Activated B cell treated with CpG ODN at 0.5 μM for 24 hours (primary cell): ENCODE measurements around the gene ZC3H8. TPM values are rescaled to one million over a fixed set of nuclear protein-coding genes. Genes with fewer than 3 reads are reported as not detected.

Experiments used
- ATAC-seq: fragments of 200-7000 bp; cut with Tn5 transposase; one replicate; pipeline ENCODE4 v1.10.0; 2021; ENCODE audit warnings: low read depth, mild to moderate bottlenecking, moderate library complexity
- CTCF ChIA-PET: fragments of 350-600 bp; sonication (Branson Sonifier 250); formaldehyde crosslinking; loops from one replicate; lab custom pipeline; 2021; ENCODE audit warnings: antibody characterized with exemption; lab: Charles Lee
- POLR2A ChIA-PET: fragments of 350-600 bp; sonication (Branson Sonifier 250); formaldehyde crosslinking; loops from one replicate; lab custom pipeline; 2021; ENCODE audit warnings: antibody characterized with exemption; lab: Charles Lee
- DNase-seq: peaks from one replicate; pipeline ENCODE4 v3.0.0; 2022
- H3K27ac Mint-ChIP-seq: one replicate; pipeline ENCODE4 v1.8.0; 2020; ENCODE audit warnings: mixed read lengths
- H3K27me3 Mint-ChIP-seq: one replicate; pipeline ENCODE4 v1.8.0; 2021; ENCODE audit warnings: mixed read lengths
- H3K36me3 Mint-ChIP-seq: one replicate; pipeline ENCODE4 v1.8.0; 2021; ENCODE audit warnings: low read depth, mixed read lengths
- H3K4me1 Mint-ChIP-seq: one replicate; pipeline ENCODE4 v1.8.0; 2021; ENCODE audit warnings: mixed read lengths
- H3K4me3 Mint-ChIP-seq: one replicate; pipeline ENCODE4 v1.8.0; 2020; ENCODE audit warnings: mild to moderate bottlenecking, mixed read lengths
- H3K9me3 Mint-ChIP-seq: one replicate; pipeline ENCODE4 v1.8.0; 2020; ENCODE audit warnings: mixed read lengths
- intact Hi-C: fragments of 100-400 bp; cut with micrococcal nuclease; formaldehyde crosslinking; loops from one replicate; pipeline ENCODE4 v1.15.1; 2024
- total RNA-seq: library from RNA; stranded (reverse); gene quantifications from 2 replicates; pipeline ENCODE4 v1.2.3, GENCODE V29; 2022
- TF ChIP-seq, protein P1 (sequence below): fragments of 200-600 bp; IDR thresholded peaks from one replicate; pipeline ENCODE4 v1.8.0; 2022; ENCODE audit warnings: antibody characterized with exemption, mild to moderate bottlenecking

The ZC3H8 gene
- total RNA-seq, 1 donor from 2014 or later, result 25.7 TPM

DNA sequence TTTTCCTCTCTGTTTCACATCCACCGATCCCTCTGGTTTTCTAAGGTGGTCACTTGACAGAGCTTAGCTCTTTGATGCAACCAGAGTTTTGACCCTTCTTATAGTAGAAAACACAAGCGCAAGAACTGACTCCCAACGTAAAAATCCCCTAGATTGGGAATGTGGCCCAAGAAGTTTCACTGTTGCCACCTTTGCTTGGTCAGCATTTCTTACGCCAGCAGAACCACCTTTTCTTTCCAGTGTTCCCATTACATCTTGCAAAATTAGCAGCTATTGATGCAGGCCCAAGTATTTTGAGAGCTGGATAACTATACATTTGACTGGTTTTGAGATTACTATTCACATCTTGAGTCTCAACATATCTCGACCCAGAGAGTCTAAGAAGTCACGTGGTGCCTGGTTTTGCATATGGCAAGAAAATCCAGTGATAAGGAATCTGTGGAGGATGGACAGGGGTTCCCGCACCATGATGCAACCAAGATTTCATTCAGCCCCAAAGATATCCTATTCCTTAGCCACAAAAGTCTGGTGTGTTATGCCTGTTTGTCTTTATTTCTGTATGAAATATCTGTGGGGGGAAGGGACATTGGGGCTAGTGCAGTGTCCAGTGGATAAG is 78.8 kb downstream of the ZC3H8 start:
- ChIA-PET CTCF (interaction anchor here (0.9 kb wide), 1 partner anchor 13 kb away, joined by 3 read pairs; no protein-coding TSS in a partner anchor), POLR2A (no interaction called here)
- no peak overlapping the region for H3K4me3 Mint-ChIP-seq
- H3K9me3 Mint-ChIP-seq, result no peaks in the 10 kb centered on the region
- TF ChIP-seq, protein P1, sequence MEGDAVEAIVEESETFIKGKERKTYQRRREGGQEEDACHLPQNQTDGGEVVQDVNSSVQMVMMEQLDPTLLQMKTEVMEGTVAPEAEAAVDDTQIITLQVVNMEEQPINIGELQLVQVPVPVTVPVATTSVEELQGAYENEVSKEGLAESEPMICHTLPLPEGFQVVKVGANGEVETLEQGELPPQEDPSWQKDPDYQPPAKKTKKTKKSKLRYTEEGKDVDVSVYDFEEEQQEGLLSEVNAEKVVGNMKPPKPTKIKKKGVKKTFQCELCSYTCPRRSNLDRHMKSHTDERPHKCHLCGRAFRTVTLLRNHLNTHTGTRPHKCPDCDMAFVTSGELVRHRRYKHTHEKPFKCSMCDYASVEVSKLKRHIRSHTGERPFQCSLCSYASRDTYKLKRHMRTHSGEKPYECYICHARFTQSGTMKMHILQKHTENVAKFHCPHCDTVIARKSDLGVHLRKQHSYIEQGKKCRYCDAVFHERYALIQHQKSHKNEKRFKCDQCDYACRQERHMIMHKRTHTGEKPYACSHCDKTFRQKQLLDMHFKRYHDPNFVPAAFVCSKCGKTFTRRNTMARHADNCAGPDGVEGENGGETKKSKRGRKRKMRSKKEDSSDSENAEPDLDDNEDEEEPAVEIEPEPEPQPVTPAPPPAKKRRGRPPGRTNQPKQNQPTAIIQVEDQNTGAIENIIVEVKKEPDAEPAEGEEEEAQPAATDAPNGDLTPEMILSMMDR, result no peak
- ATAC-seq, result no peak
- H3K4me1 Mint-ChIP-seq, result no peaks in the 10 kb centered on the region
- no peaks in the 10 kb centered on the region for H3K36me3 Mint-ChIP-seq
- DNase-seq, result no peak
- intact Hi-C loops, result no loop called here
- H3K27ac Mint-ChIP-seq, result no peak overlapping the region
- peaks cover 33% of the 10 kb centered on the region for H3K27me3 Mint-ChIP-seq

GRCh38 chr2:112175333-112175732 is 79.5 kb downstream of the ZC3H8 start:
- Mint-ChIP-seq H3K4me1 (no peaks in the 10 kb centered on the region), H3K4me3 (no peak overlapping the region), H3K27ac (no peak overlapping the region), H3K36me3 (no peaks in the 10 kb centered on the region), H3K9me3 (no peaks in the 10 kb centered on the region), H3K27me3 (peaks cover 28% of the 10 kb centered on the region)
- POLR2A ChIA-PET, result no interaction called here
- CTCF ChIA-PET, result no interaction called here
- intact Hi-C loops, result no loop called here
- DNase-seq (no peak), ATAC-seq (no peak)
- TF ChIP-seq, protein P1, result no peak

GRCh38 chr2:112174383-112174782 is 80.5 kb downstream of the ZC3H8 start:
- H3K4me1 Mint-ChIP-seq, result no peaks in the 10 kb centered on the region
- TF ChIP-seq, protein P1, result no peak
- no peaks in the 10 kb centered on the region for H3K36me3 Mint-ChIP-seq
- intact Hi-C loops, result no loop called here
- no peak overlapping the region for H3K27ac Mint-ChIP-seq
- no peak overlapping the region for H3K4me3 Mint-ChIP-seq
- ATAC-seq, result no peak
- H3K27me3 Mint-ChIP-seq, result peaks cover 20% of the 10 kb centered on the region
- no peak for DNase-seq
- H3K9me3 Mint-ChIP-seq, result no peaks in the 10 kb centered on the region
- ChIA-PET POLR2A (no interaction called here), CTCF (no interaction called here)

DNA sequence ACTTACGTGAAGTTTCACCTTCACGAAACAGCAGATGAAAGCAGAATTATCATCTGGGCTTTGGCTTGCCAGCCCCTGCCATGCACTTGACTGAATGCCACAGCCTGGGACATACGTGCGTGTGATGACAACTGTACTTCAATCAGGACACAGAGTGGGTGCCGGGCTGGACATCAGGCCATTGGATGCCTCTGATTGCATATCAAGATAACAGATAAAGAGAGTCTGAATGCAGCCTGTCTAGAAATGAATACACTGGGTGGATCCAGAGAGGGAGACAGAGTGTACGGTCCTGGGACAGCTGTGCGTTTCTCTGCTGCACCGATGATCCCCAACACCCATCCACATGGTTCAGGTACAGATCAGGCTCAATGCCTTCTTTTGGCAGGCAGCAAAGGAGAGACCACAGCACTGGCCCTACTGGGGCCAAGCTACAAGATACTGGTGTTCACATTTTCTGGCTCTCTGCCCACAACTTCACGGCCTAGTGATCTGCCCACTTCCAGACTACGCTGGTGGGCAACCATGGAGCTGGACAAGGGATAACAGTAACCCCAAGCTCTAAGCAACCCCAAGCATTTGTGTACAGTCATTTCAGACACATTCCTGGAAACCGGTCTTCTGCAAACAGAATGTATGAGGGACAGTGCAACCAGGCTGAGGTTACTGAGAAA is 81.1 kb downstream of the ZC3H8 start:
- ChIA-PET POLR2A (no interaction called here), CTCF (interaction anchor here (1.3 kb wide), 1 partner anchor 18 kb away, joined by 3 read pairs; no protein-coding TSS in a partner anchor)
- no peak for ATAC-seq
- no peak for DNase-seq
- no peaks in the 10 kb centered on the region for H3K36me3 Mint-ChIP-seq
- H3K27ac Mint-ChIP-seq, result no peak overlapping the region
- H3K9me3 Mint-ChIP-seq, result no peaks in the 10 kb centered on the region
- intact Hi-C loops, result no loop called here
- no peak overlapping the region for H3K4me3 Mint-ChIP-seq
- peaks cover 15% of the 10 kb centered on the region for H3K27me3 Mint-ChIP-seq
- TF ChIP-seq, protein P1, result no peak
- no peaks in the 10 kb centered on the region for H3K4me1 Mint-ChIP-seq

GRCh38 chr2:112170495-112170894 is 84.3 kb downstream of the ZC3H8 start:
- no peaks in the 10 kb centered on the region for H3K36me3 Mint-ChIP-seq
- no peaks in the 10 kb centered on the region for H3K9me3 Mint-ChIP-seq
- H3K4me3 Mint-ChIP-seq, result no peak overlapping the region
- no peaks in the 10 kb centered on the region for H3K27me3 Mint-ChIP-seq
- TF ChIP-seq, protein P1, result no peak
- POLR2A ChIA-PET, result no interaction called here
- ATAC-seq (no peak), DNase-seq (no peak)
- intact Hi-C loops, result no loop called here
- H3K4me1 Mint-ChIP-seq, result no peaks in the 10 kb centered on the region
- CTCF ChIA-PET, result no interaction called here
- H3K27ac Mint-ChIP-seq, result no peak overlapping the region
